ENCODE measurements around the gene OOSP3. TPM values are rescaled to one million over a fixed set of nuclear protein-coding genes. Genes with fewer than 3 reads are reported as not detected.
"Not testable (repeated sequence)": the region's sequence is repeated elsewhere in the genome, so short reads cannot be mapped to it uniquely, and the experiment has no call there.

Gene OOSP3
- total RNA-seq, 2 experiments from 2014 or later: not detected

DNA sequence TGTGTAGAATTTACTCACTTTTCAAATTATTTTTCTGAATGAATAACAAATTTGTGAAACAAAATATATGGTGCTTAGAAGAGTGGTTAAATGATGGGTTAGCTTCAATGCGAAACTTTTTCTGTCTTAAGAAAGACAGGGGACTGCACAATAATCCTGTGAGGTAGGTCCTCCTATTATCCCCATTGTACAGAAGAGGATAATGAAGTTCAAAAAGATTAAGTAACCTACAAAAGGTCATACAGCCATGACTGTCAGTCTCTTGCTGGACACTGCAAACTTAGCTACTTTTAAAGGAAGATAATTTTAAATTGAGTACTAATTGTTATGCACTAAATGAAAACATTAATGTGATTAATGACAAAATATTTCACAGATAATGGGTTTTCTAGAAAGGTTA is 5.0 kb downstream of the OOSP3 start:
- TF ChIP-seq, protein P1, sequence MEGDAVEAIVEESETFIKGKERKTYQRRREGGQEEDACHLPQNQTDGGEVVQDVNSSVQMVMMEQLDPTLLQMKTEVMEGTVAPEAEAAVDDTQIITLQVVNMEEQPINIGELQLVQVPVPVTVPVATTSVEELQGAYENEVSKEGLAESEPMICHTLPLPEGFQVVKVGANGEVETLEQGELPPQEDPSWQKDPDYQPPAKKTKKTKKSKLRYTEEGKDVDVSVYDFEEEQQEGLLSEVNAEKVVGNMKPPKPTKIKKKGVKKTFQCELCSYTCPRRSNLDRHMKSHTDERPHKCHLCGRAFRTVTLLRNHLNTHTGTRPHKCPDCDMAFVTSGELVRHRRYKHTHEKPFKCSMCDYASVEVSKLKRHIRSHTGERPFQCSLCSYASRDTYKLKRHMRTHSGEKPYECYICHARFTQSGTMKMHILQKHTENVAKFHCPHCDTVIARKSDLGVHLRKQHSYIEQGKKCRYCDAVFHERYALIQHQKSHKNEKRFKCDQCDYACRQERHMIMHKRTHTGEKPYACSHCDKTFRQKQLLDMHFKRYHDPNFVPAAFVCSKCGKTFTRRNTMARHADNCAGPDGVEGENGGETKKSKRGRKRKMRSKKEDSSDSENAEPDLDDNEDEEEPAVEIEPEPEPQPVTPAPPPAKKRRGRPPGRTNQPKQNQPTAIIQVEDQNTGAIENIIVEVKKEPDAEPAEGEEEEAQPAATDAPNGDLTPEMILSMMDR (conservative IDR thresholded peaks at IDR 0.05; ENCODE audit: low read length): no peak
- no peak for TF ChIP-seq EZH2phosphoT487 (IDR thresholded peaks at IDR 0.05; ENCODE audit: borderline replicate concordance, low read depth, low read length)
- CTCF ChIA-PET (ENCODE audit: unreplicated experiment): no interaction called here

DNA sequence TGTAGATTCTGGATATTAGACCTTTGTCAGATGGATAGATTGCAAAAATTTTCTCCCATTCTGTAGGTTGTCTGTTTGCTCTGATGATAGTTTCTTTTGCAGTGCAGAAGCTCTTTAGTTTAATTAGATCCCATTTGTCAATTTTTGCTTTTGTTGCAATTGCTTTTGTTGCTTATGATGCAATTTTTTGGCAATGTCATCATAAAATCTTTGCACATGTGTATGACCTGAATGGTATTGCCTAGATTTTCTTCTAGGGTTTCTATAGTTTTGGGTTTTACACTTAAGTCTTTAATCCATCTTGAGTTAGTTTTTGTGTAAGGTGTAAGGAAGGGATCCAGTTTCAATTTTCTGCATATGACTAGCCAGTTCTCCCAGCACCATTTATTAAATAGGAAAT is 8.6 kb downstream of the OOSP3 start:
- H3K4me3 ChIP-seq (ENCODE audit: low read depth, low read length, poor library complexity, severe bottlenecking); H4K20me1 ChIP-seq (ENCODE audit: insufficient read depth, low read length); H3K9me3 ChIP-seq (ENCODE audit: low read length); H3K4me2 ChIP-seq (ENCODE audit: low read length); H3K79me2 ChIP-seq (ENCODE audit: insufficient read depth, low read depth, low read length); H2AFZ ChIP-seq (ENCODE audit: low read length); H3K4me1 ChIP-seq (ENCODE audit: insufficient read depth, low read length, poor library complexity, severe bottlenecking); CTCF ChIA-PET (ENCODE audit: unreplicated experiment); H3K36me3 ChIP-seq (ENCODE audit: insufficient read depth, low read length); BruUV-seq (replicated peaks); intact Hi-C loops (cut with micrococcal nuclease; ENCODE audit: unreplicated experiment); DNase-seq (ENCODE audit: low spot score); H3K9me2 ChIP-seq (ENCODE audit: insufficient read depth, low read length); H3K27ac ChIP-seq (ENCODE audit: low read depth, low read length, poor library complexity, severe bottlenecking): not testable (repeated sequence)
- POLR2A ChIA-PET: interaction anchor here (0.6 to 0.7 kb wide), 2 partner anchors 113 to 1597 kb away, joined by 3 to 4 read pairs; no protein-coding TSS in a partner anchor

More for the DNA sequence above, 5.0 kb downstream of the OOSP3 start:
- Histone ChIP-seq H3K4me2 (ENCODE audit: low read length) (no peak overlapping the region), H2AFZ (ENCODE audit: low read length) (no peak overlapping the region), H3K79me2 (ENCODE audit: insufficient read depth, low read depth, low read length) (no peaks in the 10 kb centered on the region), H4K20me1 (ENCODE audit: insufficient read depth, low read length) (no peaks in the 10 kb centered on the region), H3K27ac (ENCODE audit: low read depth, low read length, poor library complexity, severe bottlenecking) (no peak overlapping the region), H3K4me1 (ENCODE audit: insufficient read depth, low read length, poor library complexity, severe bottlenecking) (no peaks in the 10 kb centered on the region), H3K9me2 (ENCODE audit: insufficient read depth, low read length) (no peaks in the 10 kb centered on the region), H3K36me3 (ENCODE audit: insufficient read depth, low read length) (no peaks in the 10 kb centered on the region), H3K9me3 (ENCODE audit: low read length) (no peaks in the 10 kb centered on the region), H3K4me3 (ENCODE audit: low read depth, low read length, poor library complexity, severe bottlenecking) (no peak overlapping the region)
- no TSS peak for BruUV-seq (replicated peaks)
- POLR2A ChIA-PET: no interaction called here
- intact Hi-C loops (cut with micrococcal nuclease; ENCODE audit: unreplicated experiment): no loop called here
- DNase-seq (ENCODE audit: low spot score): no peak

DNA sequence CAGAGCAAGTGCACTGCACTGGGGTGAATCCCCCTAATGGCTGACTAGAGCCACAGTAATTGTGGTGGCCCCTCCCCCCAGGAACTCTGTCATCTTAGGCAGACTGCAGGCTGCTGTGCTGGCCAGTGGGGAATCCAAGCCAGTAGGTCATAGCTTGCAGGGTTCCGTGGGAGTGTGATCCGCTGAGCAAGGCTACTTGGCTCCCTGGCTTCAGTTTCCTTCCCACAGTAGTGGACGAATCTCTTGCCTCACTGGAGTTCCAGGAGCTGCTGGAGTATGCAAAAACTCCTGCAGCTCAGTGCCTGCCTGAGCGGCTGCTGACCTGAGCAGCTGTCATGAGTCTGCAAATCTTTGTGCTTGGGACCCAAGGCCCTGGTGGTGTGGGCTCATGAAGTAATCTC is 13.2 kb downstream of the OOSP3 start:
- Histone ChIP-seq H3K4me3 (ENCODE audit: low read depth, low read length, poor library complexity, severe bottlenecking) (no peak overlapping the region), H3K9me2 (ENCODE audit: insufficient read depth, low read length) (no peaks in the 10 kb centered on the region), H3K79me2 (ENCODE audit: insufficient read depth, low read depth, low read length) (no peaks in the 10 kb centered on the region), H2AFZ (ENCODE audit: low read length) (no peak overlapping the region), H3K4me1 (ENCODE audit: insufficient read depth, low read length, poor library complexity, severe bottlenecking) (no peaks in the 10 kb centered on the region), H3K9me3 (ENCODE audit: low read length) (no peaks in the 10 kb centered on the region), H3K4me2 (ENCODE audit: low read length) (no peak overlapping the region), H3K36me3 (ENCODE audit: insufficient read depth, low read length) (no peaks in the 10 kb centered on the region), H3K27ac (ENCODE audit: low read depth, low read length, poor library complexity, severe bottlenecking) (no peak overlapping the region), H4K20me1 (ENCODE audit: insufficient read depth, low read length) (no peaks in the 10 kb centered on the region)
- TF ChIP-seq, protein P1 (conservative IDR thresholded peaks at IDR 0.05; ENCODE audit: low read length): no peak
- TF ChIP-seq EZH2phosphoT487 (IDR thresholded peaks at IDR 0.05; ENCODE audit: borderline replicate concordance, low read depth, low read length): no peak
- POLR2A ChIA-PET: no interaction called here
- no peak for DNase-seq (ENCODE audit: low spot score)
- BruUV-seq (replicated peaks): no TSS peak
- intact Hi-C loops (cut with micrococcal nuclease; ENCODE audit: unreplicated experiment): no loop called here
- CTCF ChIA-PET (ENCODE audit: unreplicated experiment): no interaction called here
